ENCODE measurements around the gene LUC7L3. TPM values are rescaled to one million over a fixed set of nuclear protein-coding genes. Genes with fewer than 3 reads are reported as not detected.

Gene LUC7L3
- total and polyA plus RNA-seq, 2 experiments from 2014 or later: 69.3 to 501 TPM

- TF ChIP-seq ZNF462 (CRISPR knock-in tag; IDR thresholded peaks at IDR 0.05) (no peak), POLR2AphosphoS5 (IDR thresholded peaks at IDR 0.05; ENCODE audit: low read depth) (no peak), EZH2phosphoT487 (IDR thresholded peaks at IDR 0.05; ENCODE audit: unreplicated experiment) (no peak), CTCF (conservative IDR thresholded peaks at IDR 0.05; ENCODE audit: low read depth in 2 of 2) (no peak), NANOG (IDR thresholded peaks at IDR 0.05; ENCODE audit: borderline replicate concordance) (no peak), EZH2 (IDR thresholded peaks at IDR 0.05; ENCODE audit: low read depth, unreplicated experiment) (no peak), STAT1 (IDR thresholded peaks at IDR 0.05; ENCODE audit: unreplicated experiment) (no peak), CREB1 (CRISPR knock-in tag; IDR thresholded peaks at IDR 0.05; ENCODE audit: low read depth) (no peak), ZNF114 (CRISPR knock-in tag; IDR thresholded peaks at IDR 0.05) (no peak), JUNB (IDR thresholded peaks at IDR 0.05; ENCODE audit: unreplicated experiment) (no peak), ZNF331 (CRISPR knock-in tag; IDR thresholded peaks at IDR 0.05; ENCODE audit: low read depth) (no peak), ETS1 (IDR thresholded peaks at IDR 0.05) (no peak)
- TF ChIP-seq, protein P1, sequence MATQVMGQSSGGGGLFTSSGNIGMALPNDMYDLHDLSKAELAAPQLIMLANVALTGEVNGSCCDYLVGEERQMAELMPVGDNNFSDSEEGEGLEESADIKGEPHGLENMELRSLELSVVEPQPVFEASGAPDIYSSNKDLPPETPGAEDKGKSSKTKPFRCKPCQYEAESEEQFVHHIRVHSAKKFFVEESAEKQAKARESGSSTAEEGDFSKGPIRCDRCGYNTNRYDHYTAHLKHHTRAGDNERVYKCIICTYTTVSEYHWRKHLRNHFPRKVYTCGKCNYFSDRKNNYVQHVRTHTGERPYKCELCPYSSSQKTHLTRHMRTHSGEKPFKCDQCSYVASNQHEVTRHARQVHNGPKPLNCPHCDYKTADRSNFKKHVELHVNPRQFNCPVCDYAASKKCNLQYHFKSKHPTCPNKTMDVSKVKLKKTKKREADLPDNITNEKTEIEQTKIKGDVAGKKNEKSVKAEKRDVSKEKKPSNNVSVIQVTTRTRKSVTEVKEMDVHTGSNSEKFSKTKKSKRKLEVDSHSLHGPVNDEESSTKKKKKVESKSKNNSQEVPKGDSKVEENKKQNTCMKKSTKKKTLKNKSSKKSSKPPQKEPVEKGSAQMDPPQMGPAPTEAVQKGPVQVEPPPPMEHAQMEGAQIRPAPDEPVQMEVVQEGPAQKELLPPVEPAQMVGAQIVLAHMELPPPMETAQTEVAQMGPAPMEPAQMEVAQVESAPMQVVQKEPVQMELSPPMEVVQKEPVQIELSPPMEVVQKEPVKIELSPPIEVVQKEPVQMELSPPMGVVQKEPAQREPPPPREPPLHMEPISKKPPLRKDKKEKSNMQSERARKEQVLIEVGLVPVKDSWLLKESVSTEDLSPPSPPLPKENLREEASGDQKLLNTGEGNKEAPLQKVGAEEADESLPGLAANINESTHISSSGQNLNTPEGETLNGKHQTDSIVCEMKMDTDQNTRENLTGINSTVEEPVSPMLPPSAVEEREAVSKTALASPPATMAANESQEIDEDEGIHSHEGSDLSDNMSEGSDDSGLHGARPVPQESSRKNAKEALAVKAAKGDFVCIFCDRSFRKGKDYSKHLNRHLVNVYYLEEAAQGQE (IDR thresholded peaks at IDR 0.05; ENCODE audit: unreplicated experiment): no peak
These were observed 60.4 kb downstream of the LUC7L3 start for GRCh38 chr17:50779747-50780353.

More at GRCh38 chr17:50779747-50780353, 60.4 kb downstream of the LUC7L3 start:
- Histone ChIP-seq H4K20me1 (replicated peaks; ENCODE audit: insufficient read depth) (no peaks in the 10 kb centered on the region), H3K4me3 (no peak overlapping the region), H3K4me1 (ENCODE audit: insufficient read depth) (no peaks in the 10 kb centered on the region), H3K27ac (ENCODE audit: low read depth) (no peak overlapping the region), H3K36me3 (ENCODE audit: insufficient read depth) (no peaks in the 10 kb centered on the region), H3K4me2 (no peak overlapping the region), H2AFZ (no peak overlapping the region), H3F3A (replicated peaks; ENCODE audit: low read depth) (no peaks in the 10 kb centered on the region), H3K79me2 (replicated peaks; ENCODE audit: insufficient read depth) (no peaks in the 10 kb centered on the region), H3K27me3 (ENCODE audit: insufficient read depth) (no peaks in the 10 kb centered on the region), H3K9me2 (ENCODE audit: insufficient read depth) (no peaks in the 10 kb centered on the region)
- H3K9me3 Mint-ChIP-seq: no peaks in the 10 kb centered on the region
- H3K27ac Mint-ChIP-seq: no peak overlapping the region
- H3K4me1 Mint-ChIP-seq: peaks cover 2% of the 10 kb centered on the region; the same call in 2 of the 3 replicates
- no peak overlapping the region for H3K4me3 Mint-ChIP-seq
- H3K36me3 Mint-ChIP-seq (ENCODE audit: low read depth): no peaks in the 10 kb centered on the region
- peaks cover 9% of the 10 kb centered on the region for H3K27me3 Mint-ChIP-seq (ENCODE audit: insufficient read depth, low read depth, poor library complexity)
- DNase-seq (ENCODE audit: low spot score) (no peak), ATAC-seq (no peak)

Data from GM23338 (cell line).